VCaP (cell line): Measurements from ENCODE around the gene CAMK2A.

Experiments
- H3K27ac ChIP-seq: fragments of 450-650 bp; 2 replicates; pipeline ENCODE4 v1.5.1; 2017
- CTCF ChIP-seq: fragments of 450-650 bp; conservative IDR thresholded peaks from 2 replicates; pipeline ENCODE4 v1.5.1; 2017; ENCODE audit warnings: mild to moderate bottlenecking, moderate library complexity

The CAMK2A gene

GRCh38 chr5:150289551-150290390, at the start of gene CAMK2A:
Gene CAMK2A, minus strand, starts transcription at chr5:150289773. Its CDS starts 148 bp downstream, at chr5:150289625.
- H3K27ac ChIP-seq, result no peak within 1 kb of the TSS
- TF ChIP-seq CTCF, result no peak

GRCh38 chr5:150339165-150339564, 49.6 kb upstream of the CAMK2A start:
- H3K27ac ChIP-seq, result no peak overlapping the region
- no peak for TF ChIP-seq CTCF

- no peak for TF ChIP-seq CTCF
- no peak overlapping the region for H3K27ac ChIP-seq
Observed at GRCh38 chr5:150338546-150338945, 49.0 kb upstream of the CAMK2A start.

- no peak for TF ChIP-seq CTCF
- no peak overlapping the region for H3K27ac ChIP-seq
Observed at GRCh38 chr5:150335778-150336177, 46.2 kb upstream of the CAMK2A start.

GRCh38 chr5:150333400-150333799, 43.8 kb upstream of the CAMK2A start:
- no peak overlapping the region for H3K27ac ChIP-seq
- TF ChIP-seq CTCF, result no peak

- TF ChIP-seq CTCF, result no peak
- no peak overlapping the region for H3K27ac ChIP-seq
Observed at GRCh38 chr5:150329881-150330876, 40.6 kb upstream of the CAMK2A start.

GRCh38 chr5:150329038-150329437, 39.5 kb upstream of the CAMK2A start:
- no peak overlapping the region for H3K27ac ChIP-seq
- no peak for TF ChIP-seq CTCF
